IMR-90 (cell line): Measurements from ENCODE around the gene KLC1. TPM values are rescaled to one million over a fixed set of nuclear protein-coding genes. Genes with fewer than 3 reads are reported as not detected.

Source experiments
- ATAC-seq: fragments of 200-7000 bp; cut with Tn5 transposase; 2 replicates; pipeline ENCODE4 v1.9.1; 2020; ENCODE audit warnings: low read depth, mild to moderate bottlenecking, moderate library complexity
- BruUV-seq: library from RNA; stranded (reverse); fragments of 400-500 nt; replicated peaks from 2 replicates; lab custom pipeline; 2021; lab: Mats Ljungman, UMichigan
- CTCF ChIA-PET: fragments of 300-600 bp; formaldehyde crosslinking; extraction: SDS; loops from one replicate; lab custom pipeline; 2021; ENCODE audit warnings: antibody characterized with exemption; lab: Yijun Ruan, JAX
- POLR2A ChIA-PET: fragments of 300-600 bp; sonication (Branson Sonifier 250); formaldehyde crosslinking; loops from one replicate; lab custom pipeline; 2022; ENCODE audit warnings: antibody characterized with exemption; ENCODE audit not compliant: unreplicated experiment; lab: Charles Lee
- DNase-seq: peaks from one replicate; pipeline ENCODE4 v3.0.0; 2013
- H2AFZ ChIP-seq: replicated peaks from 2 replicates; pipeline ENCODE3; 2013; ENCODE audit warnings: low read length, mild to moderate bottlenecking; ENCODE audit not compliant: poor library complexity
- H2AK5ac ChIP-seq: 2 replicates; pipeline ENCODE4 v1.6.1; 2013; ENCODE audit warnings: low read depth, low read length, inconsistent platforms
- H2AK9ac ChIP-seq: replicated peaks from 2 replicates; pipeline ENCODE3; 2013; ENCODE audit warnings: mild to moderate bottlenecking, low read depth, low read length, moderate library complexity; ENCODE audit not compliant: poor library complexity
- H2BK120ac ChIP-seq: 2 replicates; pipeline ENCODE4 v1.6.1; 2013; ENCODE audit warnings: low read depth, low read length, inconsistent platforms
- H2BK15ac ChIP-seq: 3 replicates; pipeline ENCODE4 v1.6.1; 2013; ENCODE audit warnings: low read depth, low read length, inconsistent platforms
- H2BK20ac ChIP-seq: 2 replicates; pipeline ENCODE4 v1.6.1; 2013; ENCODE audit warnings: low read depth, mild to moderate bottlenecking, inconsistent platforms, low read length, moderate library complexity
- H2BK5ac ChIP-seq: 2 replicates; pipeline ENCODE4 v1.6.1; 2013; ENCODE audit warnings: mild to moderate bottlenecking, low read depth, low read length, inconsistent platforms; ENCODE audit not compliant: poor library complexity, severe bottlenecking
- H3K14ac ChIP-seq: replicated peaks from 2 replicates; pipeline ENCODE4 v1.6.1; 2013; ENCODE audit warnings: low read depth, low read length, inconsistent platforms
- H3K18ac ChIP-seq: 2 replicates; pipeline ENCODE4 v1.6.1; 2013; ENCODE audit warnings: low read depth, low read length, control low read depth
- H3K23ac ChIP-seq: 2 replicates; pipeline ENCODE4 v1.6.1; 2013; ENCODE audit warnings: low read depth, low read length, inconsistent platforms
- H3K27ac ChIP-seq: 2 replicates; pipeline ENCODE4 v1.5.1; 2013; ENCODE audit warnings: mild to moderate bottlenecking, control low read depth, low read length; ENCODE audit not compliant: insufficient read depth
- H3K27me3 ChIP-seq: 2 replicates; pipeline ENCODE4 v1.6.1; 2013; ENCODE audit warnings: low read length; ENCODE audit not compliant: control insufficient read depth, insufficient read depth
- H3K36me3 ChIP-seq: 2 replicates; pipeline ENCODE4 v1.6.1; 2013; ENCODE audit warnings: low read length, mixed read lengths; ENCODE audit not compliant: control insufficient read depth, insufficient read depth
- H3K4ac ChIP-seq: 2 replicates; pipeline ENCODE4 v1.6.1; 2013; ENCODE audit warnings: low read depth, low read length, inconsistent platforms
- H3K4me1 ChIP-seq: 2 replicates; pipeline ENCODE4 v1.6.1; 2013; ENCODE audit warnings: low read length, mixed read lengths; ENCODE audit not compliant: control insufficient read depth, insufficient read depth
- H3K4me2 ChIP-seq: 2 replicates; pipeline ENCODE4 v1.6.1; 2013; ENCODE audit warnings: low read depth, mild to moderate bottlenecking, control low read depth, low read length, moderate library complexity
- H3K4me3 ChIP-seq: 2 replicates; pipeline ENCODE4 v1.5.1; 2013; ENCODE audit warnings: low read depth, mild to moderate bottlenecking, control low read depth, low read length, moderate library complexity; ENCODE audit not compliant: insufficient read depth
- H3K56ac ChIP-seq: 2 replicates; pipeline ENCODE4 v1.6.1; 2013; ENCODE audit warnings: low read length, inconsistent platforms; ENCODE audit not compliant: insufficient read depth; ENCODE audit errors: extremely low read depth
- H3K79me1 ChIP-seq, 2 experiments: 2 replicates each; pipeline ENCODE4 v1.6.1; 2013; ENCODE audit warnings: low read length in 2 of 2, inconsistent platforms in 1 of 2, low read depth in 1 of 2
- H3K9ac ChIP-seq: 2 replicates; pipeline ENCODE4 v1.6.1; 2013; ENCODE audit warnings: low read depth, low read length, control low read depth
- H3K9me1 ChIP-seq: 2 replicates; pipeline ENCODE4 v1.6.1; 2013; ENCODE audit warnings: low read length, inconsistent platforms; ENCODE audit not compliant: insufficient read depth
- H3K9me3 ChIP-seq: 2 replicates; pipeline ENCODE4 v1.6.1; 2013; ENCODE audit warnings: low read length; ENCODE audit not compliant: control insufficient read depth, insufficient read depth
- H4K20me1 ChIP-seq: 2 replicates; pipeline ENCODE4 v1.6.1; 2013; ENCODE audit warnings: low read length, inconsistent platforms; ENCODE audit not compliant: insufficient read depth
- H4K5ac ChIP-seq: 2 replicates; pipeline ENCODE4 v1.6.1; 2013; ENCODE audit warnings: mild to moderate bottlenecking, low read depth, low read length, control low read depth
- H4K8ac ChIP-seq, 2 experiments: 2 replicates each; pipeline ENCODE4 v1.6.1; 2013; ENCODE audit warnings: low read depth in 2 of 2, low read length in 2 of 2, control low read depth in 1 of 2, inconsistent platforms in 1 of 2
- H4K91ac ChIP-seq: 2 replicates; pipeline ENCODE4 v1.6.1; 2013; ENCODE audit warnings: low read depth, low read length, inconsistent platforms; ENCODE audit not compliant: insufficient read depth
- BHLHE40 ChIP-seq: fragments of 150-350 bp; IDR thresholded peaks from 2 replicates; pipeline ENCODE4 v1.6.1; 2016; ENCODE audit warnings: mild to moderate bottlenecking, low read depth, low read length
- CTCF ChIP-seq: conservative IDR thresholded peaks from 2 replicates; pipeline ENCODE4 v1.5.1; 2012; ENCODE audit warnings: mild to moderate bottlenecking, low read depth, low read length, improper control_type of control experiment
- POLR2A ChIP-seq: IDR thresholded peaks from 2 replicates; pipeline ENCODE4 v1.6.1; 2012; ENCODE audit warnings: mild to moderate bottlenecking, low read depth, low read length
- RFX5 ChIP-seq: IDR thresholded peaks from 2 replicates; pipeline ENCODE4 v1.8.0; 2012; ENCODE audit warnings: low read depth, mild to moderate bottlenecking, low read length, moderate library complexity
- WGBS, 2 experiments: methylation state at CpG; one replicate each; pipeline versions ENCODE4 v1.1.5 to v1.1.7; 2013; ENCODE audit warnings: missing lambda C conversion rate in 2 of 2; ENCODE audit not compliant: insufficient read length in 1 of 2; ENCODE audit errors: extremely low coverage in 2 of 2; 5-methylcytosine and 5-hydroxymethylcytosine counted together
- dilution Hi-C: fragments of 300-500 bp; cut with HindIII; formaldehyde crosslinking; loops from one replicate; pipeline ENCODE4 v1.14.3; 2018; ENCODE audit warnings: low sequenced_read_pairs; ENCODE audit not compliant: unreplicated experiment
- in situ Hi-C: fragments of 300-500 bp; cut with MboI; formaldehyde crosslinking; loops from 3 replicates; pipeline ENCODE4 v1.14.3; 2019; ENCODE audit warnings: low sequenced_read_pairs, inconsistent platforms, mixed read lengths
- intact Hi-C: fragments of 100-400 bp; cut with micrococcal nuclease; formaldehyde crosslinking; loops from 2 replicates; pipeline ENCODE4 v1.10.0; 2022
- polyA plus RNA-seq, 3 experiments: library from polyadenylated mRNA; depleted of rRNA; stranded (reverse); fragments of >200 nt; gene quantifications; 2 replicates each; pipeline ENCODE4 v1.2.3, GENCODE V29; 2012; ENCODE audit warnings: low replicate concordance in 1 of 3
- total RNA-seq: library from RNA; depleted of rRNA; stranded (reverse); fragments of >200 nt; gene quantifications from 2 replicates; pipeline ENCODE4 v1.2.3, GENCODE V29; 2012

KLC1 gene
- total and polyA plus RNA-seq, 2 of the 4 experiments (the other 2 are of a cell fraction), result 101 to 157 TPM

GRCh38 chr14:103628684-103629502 lies at the start of gene KLC1 (continued):
- TF ChIP-seq BHLHE40 (no peak), CTCF (no peak)

GRCh38 chr14:103581206-103581605 lies 47.8 kb upstream of the KLC1 start:
- no peaks in the 10 kb centered on the region for H3K9me3 ChIP-seq
- H3K56ac ChIP-seq, result no peak overlapping the region; the same call in 1 of the 2 replicates
- BruUV-seq, result no TSS peak
- no peak overlapping the region for H2AK9ac ChIP-seq
- dilution Hi-C loops, result no loop called here
- no peak overlapping the region for H3K4me2 ChIP-seq
- H4K8ac ChIP-seq, result no peak overlapping the region
- in situ Hi-C loops, result no loop called here
- DNase-seq (no peak), ATAC-seq (no peak)
- no peak overlapping the region for H3K4ac ChIP-seq
- ChIA-PET CTCF (no interaction called here), POLR2A (no interaction called here)
- no peak overlapping the region for H2AFZ ChIP-seq
- H2AK5ac ChIP-seq, result no peak overlapping the region
- H3K27ac ChIP-seq, result no peak overlapping the region
- H3K36me3 ChIP-seq, result peaks cover 24% of the 10 kb centered on the region
- H4K5ac ChIP-seq, result no peak overlapping the region
- H3K14ac ChIP-seq, result no peak overlapping the region
- peaks cover 15% of the 10 kb centered on the region for H3K4me1 ChIP-seq
- no peak overlapping the region for H3K9ac ChIP-seq
- no peak for TF ChIP-seq POLR2A
- TF ChIP-seq RFX5, result no peak
- H2BK15ac ChIP-seq, result no peak overlapping the region
- no peaks in the 10 kb centered on the region for H3K27me3 ChIP-seq
- intact Hi-C loops, result no loop called here
- no CpG with 5 or more reads among the region's 11 CpGs for WGBS, 2 experiments
- H2BK120ac ChIP-seq, result no peak overlapping the region
- H3K23ac ChIP-seq, result no peak overlapping the region
- H3K4me3 ChIP-seq, result no peak overlapping the region
- H4K20me1 ChIP-seq, result peaks cover 25% of the 10 kb centered on the region
- H2BK20ac ChIP-seq, result no peak overlapping the region
- peaks cover 23 to 52% of the 10 kb centered on the region in 2 experiments for H3K79me1 ChIP-seq
- no peak overlapping the region for H2BK5ac ChIP-seq
- H4K91ac ChIP-seq, result no peak overlapping the region
- no peak overlapping the region for H3K18ac ChIP-seq
- peaks cover 14% of the 10 kb centered on the region; the same call in 1 of the 2 replicates for H3K9me1 ChIP-seq
